Measurements from ENCODE around the gene FGL2.

DNA sequence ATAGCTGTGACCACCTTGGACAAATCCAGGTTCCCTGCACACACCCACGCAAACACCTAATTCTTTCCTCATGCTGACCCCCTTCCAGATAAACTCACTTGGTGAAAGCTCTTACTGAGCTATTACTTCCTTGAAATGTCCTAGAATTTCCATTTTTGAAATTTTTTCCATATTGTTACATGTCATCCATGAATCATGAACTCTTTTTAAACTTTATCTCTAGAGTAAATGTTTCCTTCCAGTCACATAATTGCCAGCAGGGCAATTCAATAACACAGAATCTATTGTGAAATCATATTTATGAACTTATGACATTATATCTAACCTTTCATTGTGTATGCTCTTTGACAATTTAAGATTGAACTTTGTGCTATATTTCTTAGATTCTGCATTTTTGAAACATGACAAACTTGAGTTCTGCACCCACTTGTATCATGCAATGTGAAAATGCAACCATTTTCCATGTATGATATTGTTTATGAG is 26.8 kb upstream of the FGL2 start:
- TF ChIP-seq POLR2AphosphoS5 (IDR thresholded peaks at IDR 0.05): no peak
- TF ChIP-seq, protein P1, sequence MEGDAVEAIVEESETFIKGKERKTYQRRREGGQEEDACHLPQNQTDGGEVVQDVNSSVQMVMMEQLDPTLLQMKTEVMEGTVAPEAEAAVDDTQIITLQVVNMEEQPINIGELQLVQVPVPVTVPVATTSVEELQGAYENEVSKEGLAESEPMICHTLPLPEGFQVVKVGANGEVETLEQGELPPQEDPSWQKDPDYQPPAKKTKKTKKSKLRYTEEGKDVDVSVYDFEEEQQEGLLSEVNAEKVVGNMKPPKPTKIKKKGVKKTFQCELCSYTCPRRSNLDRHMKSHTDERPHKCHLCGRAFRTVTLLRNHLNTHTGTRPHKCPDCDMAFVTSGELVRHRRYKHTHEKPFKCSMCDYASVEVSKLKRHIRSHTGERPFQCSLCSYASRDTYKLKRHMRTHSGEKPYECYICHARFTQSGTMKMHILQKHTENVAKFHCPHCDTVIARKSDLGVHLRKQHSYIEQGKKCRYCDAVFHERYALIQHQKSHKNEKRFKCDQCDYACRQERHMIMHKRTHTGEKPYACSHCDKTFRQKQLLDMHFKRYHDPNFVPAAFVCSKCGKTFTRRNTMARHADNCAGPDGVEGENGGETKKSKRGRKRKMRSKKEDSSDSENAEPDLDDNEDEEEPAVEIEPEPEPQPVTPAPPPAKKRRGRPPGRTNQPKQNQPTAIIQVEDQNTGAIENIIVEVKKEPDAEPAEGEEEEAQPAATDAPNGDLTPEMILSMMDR (IDR thresholded peaks at IDR 0.05): no peak
